IPS-20b (cell line): ENCODE results near the gene IRAK1.

ENCODE experiments used
- H3K27ac ChIP-seq: one replicate; pipeline ENCODE4 v1.5.1; 2013; ENCODE audit warnings: low read length
- H3K27me3 ChIP-seq: 2 replicates; pipeline ENCODE4 v1.6.1; 2013; ENCODE audit warnings: mild to moderate bottlenecking, low read length, inconsistent platforms; ENCODE audit not compliant: insufficient read depth
- H3K36me3 ChIP-seq: 2 replicates; pipeline ENCODE4 v1.6.1; 2013; ENCODE audit warnings: low read depth, mild to moderate bottlenecking, inconsistent platforms, low read length, moderate library complexity; ENCODE audit not compliant: insufficient read depth
- H3K4me1 ChIP-seq: 2 replicates; pipeline ENCODE4 v1.6.1; 2013; ENCODE audit warnings: mild to moderate bottlenecking, control low read depth, inconsistent platforms, low read length, moderate library complexity; ENCODE audit not compliant: insufficient read depth
- H3K4me3 ChIP-seq: 2 replicates; pipeline ENCODE4 v1.5.1; 2013; ENCODE audit warnings: mild to moderate bottlenecking, low read length, inconsistent platforms
- H3K9ac ChIP-seq: 2 replicates; pipeline ENCODE4 v1.6.1; 2013; ENCODE audit warnings: low read depth, mild to moderate bottlenecking, inconsistent platforms, low read length, moderate library complexity
- H3K9me3 ChIP-seq: 2 replicates; pipeline ENCODE4 v1.6.1; 2013; ENCODE audit warnings: mild to moderate bottlenecking, low read depth, low read length, inconsistent platforms; ENCODE audit not compliant: insufficient read depth

The IRAK1 gene

GRCh38 chrX:153966841-153967535 is 52.7 kb downstream of the IRAK1 start:
- Histone ChIP-seq H3K9ac (no peak overlapping the region), H3K9me3 (no peaks in the 10 kb centered on the region), H3K36me3 (peaks cover 29% of the 10 kb centered on the region), H3K27me3 (no peaks in the 10 kb centered on the region), H3K4me3 (no peak overlapping the region; the same call in 1 of the 2 replicates), H3K27ac (no peak overlapping the region), H3K4me1 (peaks cover 12% of the 10 kb centered on the region; the same call in 1 of the 2 replicates)

DNA sequence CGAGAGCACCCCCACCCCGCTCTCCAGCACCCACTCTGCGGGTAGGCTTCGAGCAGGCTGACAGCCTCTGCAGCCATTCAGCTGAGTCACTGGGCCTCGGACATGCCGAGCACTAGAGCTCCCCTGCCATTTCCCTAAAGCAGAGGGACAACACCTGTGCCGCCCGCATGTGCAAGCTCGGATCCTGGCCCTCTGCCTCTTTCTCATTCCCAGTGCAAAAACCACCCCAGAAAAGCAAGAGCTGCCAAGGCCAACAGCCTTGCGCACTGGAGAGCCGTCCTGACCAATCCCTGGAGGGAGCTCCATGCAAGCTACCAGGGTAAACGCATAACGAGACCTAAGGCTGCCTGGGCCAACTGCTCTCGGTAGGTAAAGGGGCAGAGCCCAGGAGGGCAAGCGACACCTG is 53.4 kb downstream of the IRAK1 start:
- Histone ChIP-seq H3K4me3 (no peak overlapping the region), H3K4me1 (peaks cover 12% of the 10 kb centered on the region; the same call in 1 of the 2 replicates), H3K36me3 (peaks cover 36% of the 10 kb centered on the region), H3K27me3 (no peaks in the 10 kb centered on the region), H3K9me3 (no peaks in the 10 kb centered on the region), H3K27ac (no peak overlapping the region), H3K9ac (no peak overlapping the region)

DNA sequence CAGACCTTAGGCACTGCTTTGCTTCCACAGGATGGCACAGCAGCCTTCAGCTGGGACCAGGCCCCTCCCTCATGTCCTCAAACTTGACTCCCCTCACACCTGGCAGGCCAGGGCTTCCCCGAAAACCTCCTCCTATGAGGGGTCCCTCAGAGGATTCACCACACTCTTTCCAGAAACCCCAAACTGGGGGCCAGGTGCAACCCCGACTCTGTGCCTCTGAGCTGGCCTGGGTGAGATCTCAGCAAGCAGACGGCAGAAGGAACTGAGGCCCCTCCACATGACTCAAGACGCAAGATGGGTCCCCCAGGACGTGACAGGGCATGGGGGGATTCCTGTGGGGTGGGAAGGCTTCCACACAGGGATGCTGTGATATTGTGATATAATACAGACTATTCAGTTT is 54.3 kb downstream of the IRAK1 start:
- Histone ChIP-seq H3K4me1 (peaks cover 12% of the 10 kb centered on the region; the same call in 1 of the 2 replicates), H3K9ac (no peak overlapping the region), H3K9me3 (no peaks in the 10 kb centered on the region), H3K27me3 (no peaks in the 10 kb centered on the region), H3K36me3 (peaks cover 45% of the 10 kb centered on the region), H3K27ac (no peak overlapping the region), H3K4me3 (no peak overlapping the region)

- no peak overlapping the region for H3K27ac ChIP-seq
- H3K27me3 ChIP-seq: no peaks in the 10 kb centered on the region
- no peak overlapping the region for H3K9ac ChIP-seq
- H3K4me3 ChIP-seq: no peak overlapping the region
- no peaks in the 10 kb centered on the region for H3K9me3 ChIP-seq
- H3K36me3 ChIP-seq: peaks cover 58% of the 10 kb centered on the region
- peaks cover 12% of the 10 kb centered on the region; the same call in 1 of the 2 replicates for H3K4me1 ChIP-seq
These were observed 55.6 kb downstream of the IRAK1 start for GRCh38 chrX:153964105-153964504.

- no peak overlapping the region for H3K27ac ChIP-seq
- H3K4me1 ChIP-seq: peaks cover 10% of the 10 kb centered on the region; the same call in 1 of the 2 replicates
- no peaks in the 10 kb centered on the region for H3K27me3 ChIP-seq
- H3K9me3 ChIP-seq: no peaks in the 10 kb centered on the region
- no peak overlapping the region for H3K9ac ChIP-seq
- H3K4me3 ChIP-seq: no peak overlapping the region
- H3K36me3 ChIP-seq: peaks cover 63% of the 10 kb centered on the region
These were observed 56.2 kb downstream of the IRAK1 start for GRCh38 chrX:153963546-153963945.

DNA sequence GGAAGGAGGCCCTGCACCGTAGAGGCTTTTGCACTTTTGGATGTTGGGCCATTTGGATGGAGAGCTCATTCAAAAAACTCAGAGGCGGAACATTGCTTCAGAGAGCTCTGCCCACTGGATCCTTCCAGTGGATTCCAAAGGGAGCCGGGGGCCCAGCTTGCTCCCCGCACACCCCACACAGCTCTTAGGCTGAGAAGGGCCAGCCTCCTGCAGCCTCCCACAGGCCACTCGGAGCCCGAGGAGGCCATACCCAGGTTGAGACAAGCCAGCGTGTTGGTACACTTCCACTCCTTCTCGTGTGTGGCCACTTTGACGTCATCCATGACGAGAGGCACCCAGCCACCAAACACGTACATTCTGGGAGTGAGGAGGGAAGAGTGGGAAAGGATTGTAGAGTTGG is 58.4 kb downstream of the IRAK1 start:
- H3K4me3 ChIP-seq: no peak overlapping the region
- no peaks in the 10 kb centered on the region for H3K27me3 ChIP-seq
- H3K9ac ChIP-seq: no peak overlapping the region

DNA sequence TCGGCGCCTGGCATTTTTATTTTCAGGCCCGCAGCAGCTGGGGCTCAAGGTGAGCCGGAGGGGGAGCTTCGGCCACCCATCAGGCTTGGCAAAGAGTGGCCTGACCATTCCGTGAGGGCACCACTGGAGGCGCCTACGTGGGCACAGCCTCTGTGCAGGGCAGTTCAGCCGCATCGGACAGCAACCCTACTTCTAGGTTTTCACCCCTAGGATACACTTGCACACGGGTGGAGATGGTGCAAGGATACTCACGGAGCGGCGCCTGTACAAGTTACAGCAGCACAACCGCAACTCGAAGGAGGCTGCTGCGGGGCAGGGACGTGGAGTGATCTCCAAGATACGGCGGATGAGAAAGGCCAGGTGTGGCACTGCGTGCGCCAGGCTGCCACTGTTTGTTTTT is 58.9 kb downstream of the IRAK1 start:
- H3K4me1 ChIP-seq: no peaks in the 10 kb centered on the region
- no peaks in the 10 kb centered on the region for H3K9me3 ChIP-seq
- peaks cover 84% of the 10 kb centered on the region for H3K36me3 ChIP-seq
- H3K27ac ChIP-seq: no peak overlapping the region
- H3K27me3 ChIP-seq: no peaks in the 10 kb centered on the region
- no peak overlapping the region for H3K4me3 ChIP-seq
- H3K9ac ChIP-seq: no peak overlapping the region

More for the DNA sequence above, 58.4 kb downstream of the IRAK1 start:
- H3K4me1 ChIP-seq: no peaks in the 10 kb centered on the region
- H3K27ac ChIP-seq: no peak overlapping the region
- peaks cover 79% of the 10 kb centered on the region for H3K36me3 ChIP-seq
- H3K9me3 ChIP-seq: no peaks in the 10 kb centered on the region
